Right atrium auricular region (tissue), 2 donors: ENCODE data around the gene PLEKHM2. TPM values are rescaled to one million over a fixed set of nuclear protein-coding genes. Genes with fewer than 3 reads are reported as not detected.

ENCODE experiments used
- DNase-seq: peaks from one replicate; pipeline ENCODE4 v3.0.0-alpha.2; 2019; ENCODE audit warnings: low spot score
- H3K27ac ChIP-seq, 2 donors: fragments of 200-600 bp; sonication (generic); 1 replicate in 1 of 2; 2 replicates in 1 of 2; pipeline ENCODE4 v1.5.1; 2016 to 2019
- H3K27me3 ChIP-seq, 2 donors: fragments of 200-600 bp; sonication (generic); one replicate each; pipeline versions ENCODE4 v1.5.1 to v1.6.0; 2017 to 2019
- H3K36me3 ChIP-seq: fragments of 200-600 bp; sonication (generic); one replicate; pipeline ENCODE4 v1.5.1; 2016
- H3K4me1 ChIP-seq, 2 donors: fragments of 200-600 bp; sonication (generic); one replicate each; pipeline versions ENCODE4 v1.5.1 to v1.6.0; 2017 to 2019
- H3K4me3 ChIP-seq, 2 donors: fragments of 200-600 bp; sonication (generic); 1 replicate in 1 of 2; 2 replicates in 1 of 2; pipeline ENCODE4 v1.5.1; 2017 to 2019; ENCODE audit warnings: mild to moderate bottlenecking in 1 of 2, moderate library complexity in 1 of 2
- H3K9me3 ChIP-seq, 2 donors: fragments of 200-600 bp; sonication (generic); one replicate each; pipeline ENCODE4 v1.5.1; 2019
- CTCF ChIP-seq, 2 donors: fragments of 200-600 bp; sonication (generic); IDR thresholded peaks; one replicate each; pipeline ENCODE4 v1.5.1; 2019; ENCODE audit warnings: antibody characterized with exemption in 2 of 2
- total RNA-seq, 2 donors: library from RNA; depleted of rRNA; stranded (reverse); fragments of >200 nt; gene quantifications; one replicate each; pipeline ENCODE4 v1.1.0, GENCODE V29; 2016

PLEKHM2 gene
- total RNA-seq, 2 donors from 2014 or later: 53.6 to 78.1 TPM

GRCh38 chr1:15767941-15768340 is 83.8 kb downstream of the PLEKHM2 start:
- no peak overlapping the region for H3K27ac ChIP-seq
- no peaks in the 10 kb centered on the region for H3K9me3 ChIP-seq
- no peak overlapping the region for H3K4me3 ChIP-seq
- H3K27me3 ChIP-seq: no peaks in the 10 kb centered on the region
- peaks cover 0 to 26% of the 10 kb centered on the region in 2 donors for H3K4me1 ChIP-seq
- TF ChIP-seq CTCF (IDR thresholded peaks at IDR 0.05): no peak
- DNase-seq: no peak
- H3K36me3 ChIP-seq: peaks cover 64% of the 10 kb centered on the region

DNA sequence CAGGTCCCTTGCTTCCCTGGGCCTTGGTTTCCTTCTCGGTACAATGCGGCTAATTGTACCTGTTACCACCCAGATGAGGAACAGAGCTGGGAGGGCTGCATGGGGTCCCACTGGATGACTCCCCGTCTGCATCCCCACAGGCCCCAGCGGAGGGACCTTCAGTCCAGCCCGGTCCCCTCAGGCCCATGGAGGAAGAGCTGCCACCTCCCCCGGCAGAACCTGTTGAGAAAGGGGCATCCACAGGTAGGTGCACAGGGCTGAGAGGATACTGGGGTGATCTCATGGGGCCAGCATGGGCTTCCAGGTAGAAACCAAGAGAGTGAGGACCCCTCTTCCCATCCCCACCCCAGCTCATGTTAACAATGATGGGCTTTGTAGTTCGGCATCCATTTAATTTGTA is 84.3 kb downstream of the PLEKHM2 start:
- H3K27me3 ChIP-seq: no peaks in the 10 kb centered on the region
- no peak overlapping the region for H3K4me3 ChIP-seq
- no peak overlapping the region for H3K27ac ChIP-seq
- DNase-seq: no peak
- no peak for TF ChIP-seq CTCF (IDR thresholded peaks at IDR 0.05)
- peaks cover 68% of the 10 kb centered on the region for H3K36me3 ChIP-seq
- H3K9me3 ChIP-seq: no peaks in the 10 kb centered on the region
- H3K4me1 ChIP-seq: peaks cover 0 to 21% of the 10 kb centered on the region in 2 donors

- Histone ChIP-seq H3K36me3 (peaks cover 79% of the 10 kb centered on the region), H3K9me3 (no peaks in the 10 kb centered on the region), H3K4me3 (no peak overlapping the region), H3K27ac (no peak overlapping the region), H3K4me1 (peaks cover 0 to 3% of the 10 kb centered on the region in 2 donors), H3K27me3 (no peaks in the 10 kb centered on the region)
- no peak for TF ChIP-seq CTCF (IDR thresholded peaks at IDR 0.05)
- no peak for DNase-seq
These were observed 86.3 kb downstream of the PLEKHM2 start for GRCh38 chr1:15770313-15770962.

DNA sequence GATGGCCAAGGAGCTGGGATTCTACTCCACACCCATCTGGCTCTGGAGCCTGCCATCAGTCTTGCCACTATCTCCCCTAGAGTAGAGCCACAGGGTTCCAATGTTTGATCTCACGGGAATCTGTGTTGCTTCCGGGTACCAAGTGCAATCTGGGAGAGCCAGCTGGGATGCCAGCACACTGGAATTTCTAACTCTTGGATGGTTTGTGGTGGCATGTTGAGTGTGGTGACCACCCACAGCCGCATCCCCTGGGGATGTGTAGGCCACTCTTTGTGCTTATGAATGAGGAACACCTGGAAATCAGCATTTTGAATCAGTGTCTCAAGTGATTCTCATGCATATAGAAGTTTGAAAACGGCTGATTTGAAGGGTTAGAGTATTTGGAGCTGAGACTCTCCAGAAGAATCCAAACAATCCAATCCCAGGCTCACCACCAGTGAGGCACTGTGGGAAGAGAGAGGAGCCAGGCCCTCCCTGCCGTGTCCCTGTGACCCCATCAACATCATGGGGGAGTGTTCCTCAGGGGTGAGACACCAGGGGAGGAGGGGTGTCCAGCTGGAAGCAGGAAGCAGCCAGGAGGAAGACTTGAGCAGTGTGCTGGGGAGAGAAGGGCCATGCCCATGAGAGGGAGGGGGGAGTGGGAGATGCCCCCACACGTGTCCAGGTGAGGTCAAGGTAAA is 87.9 kb downstream of the PLEKHM2 start:
- no peaks in the 10 kb centered on the region for H3K9me3 ChIP-seq
- no peak for DNase-seq
- H3K4me1 ChIP-seq: no peaks in the 10 kb centered on the region
- no peak overlapping the region for H3K4me3 ChIP-seq
- no peak overlapping the region for H3K27ac ChIP-seq
- no peak for TF ChIP-seq CTCF (IDR thresholded peaks at IDR 0.05)
- peaks cover 82% of the 10 kb centered on the region for H3K36me3 ChIP-seq
- H3K27me3 ChIP-seq: no peaks in the 10 kb centered on the region

DNA sequence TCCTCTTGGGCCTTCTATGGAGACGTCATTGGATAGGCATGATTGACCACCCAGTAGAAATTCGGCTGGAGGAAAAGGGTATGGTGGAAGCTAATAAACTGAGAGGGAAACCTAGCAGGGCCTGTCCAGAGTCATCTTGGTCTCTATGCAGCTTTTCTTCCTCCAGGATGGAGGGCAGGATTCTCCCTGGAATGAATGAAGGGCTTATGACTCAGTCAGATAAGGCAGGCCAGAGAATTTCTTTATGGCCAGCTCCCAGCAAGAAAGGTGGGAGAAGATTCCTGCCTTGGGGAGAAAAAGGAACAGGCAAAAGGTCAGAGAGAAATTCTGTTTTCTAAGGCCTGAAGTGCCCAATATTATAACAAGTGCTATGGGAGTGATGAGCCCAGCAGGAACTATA is 91.6 kb downstream of the PLEKHM2 start:
- Histone ChIP-seq H3K36me3 (peaks cover 86% of the 10 kb centered on the region), H3K4me1 (no peaks in the 10 kb centered on the region), H3K9me3 (no peaks in the 10 kb centered on the region), H3K4me3 (no peak overlapping the region), H3K27ac (no peak overlapping the region), H3K27me3 (no peaks in the 10 kb centered on the region)
- DNase-seq: no peak
- TF ChIP-seq CTCF (IDR thresholded peaks at IDR 0.05): no peak
